ENCODE measurements around the gene SLX9. TPM values are rescaled to one million over a fixed set of nuclear protein-coding genes. Genes with fewer than 3 reads are reported as not detected.

SLX9 gene
- total RNA-seq, 1 experiment from 2014 or later: 80.1 TPM

- Histone ChIP-seq H3K9me3 (ENCODE audit: low read length) (no peaks in the 10 kb centered on the region), H2AFZ (ENCODE audit: low read length) (no peak overlapping the region), H3K36me3 (ENCODE audit: low read depth, low read length) (peaks cover 21% of the 10 kb centered on the region), H4K20me1 (ENCODE audit: low read length) (peaks cover 41% of the 10 kb centered on the region), H3K27me3 (ENCODE audit: low read length) (no peaks in the 10 kb centered on the region), H3F3A (ENCODE audit: low read length, unreplicated experiment) (no peaks in the 10 kb centered on the region), H3K9ac (ENCODE audit: low read length) (no peak overlapping the region), H3K4me2 (ENCODE audit: low read length) (no peak overlapping the region), H3K4me1 (ENCODE audit: insufficient read depth, low read length) (peaks cover 13% of the 10 kb centered on the region; the same call in 1 of the 2 replicates), H3K27ac (ENCODE audit: low read length) (no peak overlapping the region), H3K4me3 (ENCODE audit: low read length) (no peak overlapping the region), H3K9me2 (replicated peaks; ENCODE audit: low read length) (no peaks in the 10 kb centered on the region), H3K79me2 (ENCODE audit: low read length) (peaks cover 99% of the 10 kb centered on the region)
- intact Hi-C loops (cut with micrococcal nuclease): loop anchor here (1.0 to 10.0 kb wide), 3 partner anchors 125 to 188 kb away; partner anchors contain the start of gene ADARB1
- DNase-seq (peak; percentile 81), ATAC-seq (peak; percentile 84)
- TF ChIP-seq EZH2phosphoT487 (IDR thresholded peaks at IDR 0.05; ENCODE audit: borderline replicate concordance, low read length): no peak
- peak; percentile 96 for TF ChIP-seq CTCF (conservative IDR thresholded peaks at IDR 0.05; ENCODE audit: low read depth, low read length)
- no peak for TF ChIP-seq EZH2 (IDR thresholded peaks at IDR 0.05; ENCODE audit: low read length, unreplicated experiment)
- ChIA-PET POLR2A (ENCODE audit: unreplicated experiment) (no interaction called here), CTCF (interaction anchor here (0.6 to 2.2 kb wide), 16 partner anchors 63 to 472 kb away, joined by 3 to 24 read pairs (median 4); no protein-coding TSS in a partner anchor)
- BruUV-seq (replicated peaks): no TSS peak
Observed at GRCh38 chr21:44949779-44950198, 10.0 kb downstream of the SLX9 start.

GRCh38 chr21:44950351-44950750, 10.5 kb downstream of the SLX9 start:
- ATAC-seq: no peak
- peaks cover 16% of the 10 kb centered on the region for H3K36me3 ChIP-seq (ENCODE audit: low read depth, low read length)

More at GRCh38 chr21:44950351-44950750, 10.5 kb downstream of the SLX9 start:
- ChIA-PET CTCF (interaction anchor here (0.6 to 2.2 kb wide), 15 partner anchors 62 to 471 kb away, joined by 3 to 24 read pairs (median 4); no protein-coding TSS in a partner anchor), POLR2A (ENCODE audit: unreplicated experiment) (no interaction called here)
- BruUV-seq (replicated peaks): no TSS peak
- Histone ChIP-seq H3K9me3 (ENCODE audit: low read length) (no peaks in the 10 kb centered on the region), H3K4me2 (ENCODE audit: low read length) (no peak overlapping the region), H3K27me3 (ENCODE audit: low read length) (no peaks in the 10 kb centered on the region), H3K27ac (ENCODE audit: low read length) (no peak overlapping the region), H3K4me3 (ENCODE audit: low read length) (no peak overlapping the region), H2AFZ (ENCODE audit: low read length) (no peak overlapping the region), H3K4me1 (ENCODE audit: insufficient read depth, low read length) (peaks cover 13% of the 10 kb centered on the region; the same call in 1 of the 2 replicates), H4K20me1 (ENCODE audit: low read length) (peaks cover 38% of the 10 kb centered on the region), H3K9ac (ENCODE audit: low read length) (no peak overlapping the region), H3K9me2 (replicated peaks; ENCODE audit: low read length) (no peaks in the 10 kb centered on the region), H3F3A (ENCODE audit: low read length, unreplicated experiment) (no peaks in the 10 kb centered on the region), H3K79me2 (ENCODE audit: low read length) (peaks cover 99% of the 10 kb centered on the region)
- TF ChIP-seq EZH2phosphoT487 (IDR thresholded peaks at IDR 0.05; ENCODE audit: borderline replicate concordance, low read length): no peak
- TF ChIP-seq CTCF (conservative IDR thresholded peaks at IDR 0.05; ENCODE audit: low read depth, low read length): no peak
- TF ChIP-seq EZH2 (IDR thresholded peaks at IDR 0.05; ENCODE audit: low read length, unreplicated experiment): no peak
- intact Hi-C loops (cut with micrococcal nuclease): no loop called here
- no peak for DNase-seq
